Non-pigmented ciliary epithelial cell (primary cell): Measurements from ENCODE around the gene CENATAC.
"Not testable (repeated sequence)": the region's sequence is repeated elsewhere in the genome, so short reads cannot be mapped to it uniquely, and the experiment has no call there.

Experiments used
- DNase-seq: peaks from one replicate; pipeline ENCODE4 v3.0.0-alpha.2; 2010; ENCODE audit warnings: low read depth

The CENATAC gene

GRCh38 chr11:118997627-118998387 is at the start of gene CENATAC:
TSS of gene CENATAC (plus strand) at chr11:118998138. CDS start at chr11:118998198, 60 bp downstream.
- DNase-seq = no peak

GRCh38 chr11:118953265-118953664 is 44.7 kb upstream of the CENATAC start:
- DNase-seq = no peak

GRCh38 chr11:118953976-118954375 is 44.0 kb upstream of the CENATAC start:
- not testable (repeated sequence) for DNase-seq

GRCh38 chr11:118956094-118956846 is 41.7 kb upstream of the CENATAC start, which contains the start of gene UPK2:
TSS of gene UPK2 (plus strand) at chr11:118956298. CDS start at chr11:118956351, 53 bp downstream.
- no peak for DNase-seq

GRCh38 chr11:118956847-118957469 is 41.0 kb upstream of the CENATAC start:
- DNase-seq = no peak

- DNase-seq = no peak
These were observed 40.4 kb upstream of the CENATAC start for GRCh38 chr11:118957549-118957948.

GRCh38 chr11:118957968-118958367 is 40.0 kb upstream of the CENATAC start:
- no peak for DNase-seq

- no peak for DNase-seq
These were observed 39.4 kb upstream of the CENATAC start for GRCh38 chr11:118958577-118958976.

GRCh38 chr11:118961189-118961588 is 36.7 kb upstream of the CENATAC start:
- DNase-seq = no peak

- no peak for DNase-seq
These were observed 36.3 kb upstream of the CENATAC start for GRCh38 chr11:118961591-118961990.

- DNase-seq = not testable (repeated sequence)
These were observed 28.4 kb upstream of the CENATAC start for GRCh38 chr11:118969508-118969907.

- DNase-seq = no peak
These were observed 26.3 kb upstream of the CENATAC start, which contains the start of gene FOXR1 for GRCh38 chr11:118971646-118972045. TSS of gene FOXR1 (plus strand) at chr11:118971761. CDS start at chr11:118971932, 171 bp downstream.

GRCh38 chr11:118973985-118974384 is 24.0 kb upstream of the CENATAC start:
- no peak for DNase-seq

GRCh38 chr11:118975771-118976709 is 21.9 kb upstream of the CENATAC start:
- DNase-seq = no peak

GRCh38 chr11:118979434-118979833 is 18.5 kb upstream of the CENATAC start:
- DNase-seq = no peak

- no peak for DNase-seq
These were observed 17.6 kb upstream of the CENATAC start for GRCh38 chr11:118980191-118980881.

GRCh38 chr11:118984337-118984736 is 13.6 kb upstream of the CENATAC start:
- DNase-seq = not testable (repeated sequence)

GRCh38 chr11:118984825-118985224 is 13.1 kb upstream of the CENATAC start:
- DNase-seq = no peak

GRCh38 chr11:118988280-118988679 is 9.7 kb upstream of the CENATAC start:
- DNase-seq = no peak

GRCh38 chr11:118991486-118992038 is 6.4 kb upstream of the CENATAC start:
- not testable (repeated sequence) for DNase-seq
